ENCODE measurements around the gene WSB1.

WSB1 gene

GRCh38 chr17:27332047-27332393 is 38.1 kb downstream of the WSB1 start:
- no peak for DNase-seq (ENCODE audit: low read depth)
- no peak overlapping the region for H3K4me3 ChIP-seq (ENCODE audit: low read depth, low read length)
- TF ChIP-seq, protein P1, sequence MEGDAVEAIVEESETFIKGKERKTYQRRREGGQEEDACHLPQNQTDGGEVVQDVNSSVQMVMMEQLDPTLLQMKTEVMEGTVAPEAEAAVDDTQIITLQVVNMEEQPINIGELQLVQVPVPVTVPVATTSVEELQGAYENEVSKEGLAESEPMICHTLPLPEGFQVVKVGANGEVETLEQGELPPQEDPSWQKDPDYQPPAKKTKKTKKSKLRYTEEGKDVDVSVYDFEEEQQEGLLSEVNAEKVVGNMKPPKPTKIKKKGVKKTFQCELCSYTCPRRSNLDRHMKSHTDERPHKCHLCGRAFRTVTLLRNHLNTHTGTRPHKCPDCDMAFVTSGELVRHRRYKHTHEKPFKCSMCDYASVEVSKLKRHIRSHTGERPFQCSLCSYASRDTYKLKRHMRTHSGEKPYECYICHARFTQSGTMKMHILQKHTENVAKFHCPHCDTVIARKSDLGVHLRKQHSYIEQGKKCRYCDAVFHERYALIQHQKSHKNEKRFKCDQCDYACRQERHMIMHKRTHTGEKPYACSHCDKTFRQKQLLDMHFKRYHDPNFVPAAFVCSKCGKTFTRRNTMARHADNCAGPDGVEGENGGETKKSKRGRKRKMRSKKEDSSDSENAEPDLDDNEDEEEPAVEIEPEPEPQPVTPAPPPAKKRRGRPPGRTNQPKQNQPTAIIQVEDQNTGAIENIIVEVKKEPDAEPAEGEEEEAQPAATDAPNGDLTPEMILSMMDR (IDR thresholded peaks at IDR 0.05; ENCODE audit: low read depth, low read length, missing control alignments): no peak
- in situ Hi-C loops (cut with HindIII; ENCODE audit: low sequenced_read_pairs): loop anchor here (25.0 kb wide), 2 partner anchors 105 to 230 kb away; no protein-coding TSS in a partner anchor

- H3K4me3 ChIP-seq (ENCODE audit: low read depth, low read length): peak overlapping the region; percentile 44
- peak; percentile 84 for DNase-seq (ENCODE audit: low read depth)
- TF ChIP-seq, protein P1 (IDR thresholded peaks at IDR 0.05; ENCODE audit: low read depth, low read length, missing control alignments): peak; percentile 77
- in situ Hi-C loops (cut with HindIII; ENCODE audit: low sequenced_read_pairs): loop anchor here (25.0 kb wide), 2 partner anchors 105 to 230 kb away; no protein-coding TSS in a partner anchor
These were observed 38.8 kb downstream of the WSB1 start for GRCh38 chr17:27332485-27333409.

GRCh38 chr17:27333410-27333980 is 39.6 kb downstream of the WSB1 start:
- TF ChIP-seq, protein P1 (IDR thresholded peaks at IDR 0.05; ENCODE audit: low read depth, low read length, missing control alignments): no peak
- DNase-seq (ENCODE audit: low read depth): no peak
- in situ Hi-C loops (cut with HindIII; ENCODE audit: low sequenced_read_pairs): loop anchor here (25.0 kb wide), 2 partner anchors 104 to 229 kb away; no protein-coding TSS in a partner anchor
- peak overlapping the region; percentile 44 for H3K4me3 ChIP-seq (ENCODE audit: low read depth, low read length)

DNA sequence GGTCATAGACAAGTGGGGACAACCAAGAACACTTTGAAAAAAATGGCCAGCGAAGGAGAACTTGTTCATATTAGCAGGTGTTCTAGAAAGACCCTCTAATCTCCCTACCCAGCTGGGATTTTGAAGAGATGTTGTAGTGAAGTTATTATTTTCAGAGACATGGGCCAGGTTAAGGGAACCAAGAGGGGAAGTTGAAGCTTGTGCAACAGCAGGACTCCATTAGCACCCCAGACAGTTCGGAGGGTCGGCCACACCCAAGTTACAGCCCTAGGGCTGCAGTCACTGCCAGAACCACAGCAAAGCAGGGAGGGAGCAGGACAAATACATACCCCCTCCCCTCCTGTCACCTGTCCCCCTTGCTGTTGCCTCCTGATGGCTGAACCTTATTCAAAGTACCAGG is 42.3 kb downstream of the WSB1 start:
- TF ChIP-seq, protein P1 (IDR thresholded peaks at IDR 0.05; ENCODE audit: low read depth, low read length, missing control alignments): no peak
- in situ Hi-C loops (cut with HindIII; ENCODE audit: low sequenced_read_pairs): loop anchor here (25.0 kb wide), 2 partner anchors 101 to 226 kb away; no protein-coding TSS in a partner anchor

GRCh38 chr17:27338536-27338985 is 44.6 kb downstream of the WSB1 start:
- DNase-seq (ENCODE audit: low read depth): no peak
- in situ Hi-C loops (cut with HindIII; ENCODE audit: low sequenced_read_pairs): loop anchor here (25.0 kb wide), 2 partner anchors 99 to 224 kb away; no protein-coding TSS in a partner anchor
- TF ChIP-seq, protein P1 (IDR thresholded peaks at IDR 0.05; ENCODE audit: low read depth, low read length, missing control alignments): no peak
- no peak overlapping the region for H3K4me3 ChIP-seq (ENCODE audit: low read depth, low read length)

More for the DNA sequence above, 42.3 kb downstream of the WSB1 start:
- no peak overlapping the region for H3K4me3 ChIP-seq (ENCODE audit: low read depth, low read length)
- DNase-seq (ENCODE audit: low read depth): no peak

DNA sequence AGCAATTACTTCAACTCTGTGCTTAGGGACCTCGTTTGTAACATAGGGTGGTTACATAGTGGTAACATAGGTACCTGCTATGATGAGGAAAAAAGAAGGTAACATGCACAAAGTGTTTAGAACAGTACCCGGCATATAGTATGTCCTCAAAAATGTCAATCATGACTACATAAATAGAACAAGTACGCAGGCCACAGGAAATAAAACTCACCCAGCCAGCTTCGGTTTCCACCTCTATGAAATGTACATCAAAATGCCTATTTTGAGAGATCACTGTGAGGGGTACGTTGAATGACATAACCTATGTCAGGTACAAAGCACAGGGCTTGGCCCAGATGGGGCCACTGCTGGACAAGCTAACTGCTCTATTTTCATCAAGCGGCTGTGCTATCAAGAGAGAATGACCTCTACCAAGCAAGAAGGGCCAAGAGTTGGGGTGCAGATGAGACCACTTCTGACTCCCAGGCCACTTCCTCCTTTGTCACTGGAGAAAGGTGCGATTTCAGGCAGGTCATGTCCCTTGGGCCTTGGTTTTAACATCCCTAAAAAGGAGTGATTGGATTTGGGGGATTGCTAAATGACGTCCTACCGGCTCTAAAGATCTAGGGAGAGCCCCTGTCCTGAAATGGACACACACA is 45.4 kb downstream of the WSB1 start:
- H3K4me3 ChIP-seq (ENCODE audit: low read depth, low read length): no peak overlapping the region
- in situ Hi-C loops (cut with HindIII; ENCODE audit: low sequenced_read_pairs): loop anchor here (25.0 kb wide), 2 partner anchors 98 to 223 kb away; no protein-coding TSS in a partner anchor
- no peak for DNase-seq (ENCODE audit: low read depth)
- TF ChIP-seq, protein P1 (IDR thresholded peaks at IDR 0.05; ENCODE audit: low read depth, low read length, missing control alignments): no peak
